Epithelial cell of prostate (primary cell): ENCODE measurements around the gene CCDC57.

Experiments
- DNase-seq: peaks from one replicate; pipeline ENCODE4 v3.0.0-alpha.2; 2011; ENCODE audit warnings: low read depth, low spot score
- H3K27ac ChIP-seq: fragments of 450-650 bp; 2 replicates; pipeline ENCODE4 v1.5.1; 2017; ENCODE audit warnings: mild to moderate bottlenecking

CCDC57 gene

GRCh38 chr17:82237746-82238471, 25.3 kb upstream of the CCDC57 start:
- peak overlapping the region; percentile 91 for H3K27ac ChIP-seq
- no peak for DNase-seq

DNA sequence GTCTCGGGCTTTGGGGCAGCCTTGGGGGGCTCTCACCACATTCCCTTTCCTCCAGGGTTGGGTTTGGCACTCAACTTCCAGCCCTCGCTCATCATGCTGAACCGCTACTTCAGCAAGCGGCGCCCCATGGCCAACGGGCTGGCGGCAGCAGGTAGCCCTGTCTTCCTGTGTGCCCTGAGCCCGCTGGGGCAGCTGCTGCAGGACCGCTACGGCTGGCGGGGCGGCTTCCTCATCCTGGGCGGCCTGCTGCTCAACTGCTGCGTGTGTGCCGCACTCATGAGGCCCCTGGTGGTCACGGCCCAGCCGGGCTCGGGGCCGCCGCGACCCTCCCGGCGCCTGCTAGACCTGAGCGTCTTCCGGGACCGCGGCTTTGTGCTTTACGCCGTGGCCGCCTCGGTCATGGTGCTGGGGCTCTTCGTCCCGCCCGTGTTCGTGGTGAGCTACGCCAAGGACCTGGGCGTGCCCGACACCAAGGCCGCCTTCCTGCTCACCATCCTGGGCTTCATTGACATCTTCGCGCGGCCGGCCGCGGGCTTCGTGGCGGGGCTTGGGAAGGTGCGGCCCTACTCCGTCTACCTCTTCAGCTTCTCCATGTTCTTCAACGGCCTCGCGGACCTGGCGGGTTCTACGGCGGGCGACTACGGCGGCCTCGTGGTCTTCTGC, 24.6 kb upstream of the CCDC57 start:
- no peak for DNase-seq
- peak overlapping the region; percentile 91 for H3K27ac ChIP-seq

DNA sequence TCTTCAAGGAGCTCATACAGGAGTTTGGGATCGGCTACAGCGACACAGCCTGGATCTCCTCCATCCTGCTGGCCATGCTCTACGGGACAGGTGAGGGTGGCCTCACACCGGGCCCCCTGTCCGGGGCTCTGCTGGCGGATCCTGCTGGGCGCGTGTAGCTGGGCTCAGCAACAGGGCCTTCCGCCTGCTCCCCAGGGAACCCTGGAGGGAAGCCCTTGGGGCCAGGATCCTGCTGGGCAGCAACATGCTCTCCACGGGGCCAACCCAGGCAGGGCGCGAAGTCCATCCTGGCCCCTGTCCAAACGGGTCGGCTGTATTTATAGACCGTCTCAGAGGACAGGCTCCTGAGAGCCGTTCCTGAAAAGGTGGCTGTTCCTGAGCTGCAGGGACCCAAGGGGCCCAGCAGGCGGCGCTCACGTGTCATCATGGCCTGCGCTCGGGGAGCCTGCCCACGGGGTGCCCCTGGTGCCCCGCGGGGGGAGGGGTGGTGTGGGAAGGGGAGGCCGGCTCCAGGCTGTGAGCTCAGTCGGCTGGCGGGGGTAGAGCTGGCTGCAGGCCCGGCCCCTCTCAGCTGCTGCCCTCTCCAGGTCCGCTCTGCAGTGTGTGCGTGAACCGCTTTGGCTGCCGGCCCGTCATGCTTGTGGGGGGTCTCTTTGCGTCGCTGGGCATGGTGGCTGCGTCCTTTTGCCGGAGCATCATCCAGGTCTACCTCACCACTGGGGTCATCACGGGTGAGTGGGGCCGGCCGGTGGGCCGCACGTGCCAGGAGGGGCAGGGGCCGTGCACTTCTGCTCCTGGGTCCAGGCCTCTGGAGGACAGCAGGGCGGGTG, 23.7 kb upstream of the CCDC57 start:
- H3K27ac ChIP-seq, result peak overlapping the region; percentile 39
- no peak for DNase-seq

DNA sequence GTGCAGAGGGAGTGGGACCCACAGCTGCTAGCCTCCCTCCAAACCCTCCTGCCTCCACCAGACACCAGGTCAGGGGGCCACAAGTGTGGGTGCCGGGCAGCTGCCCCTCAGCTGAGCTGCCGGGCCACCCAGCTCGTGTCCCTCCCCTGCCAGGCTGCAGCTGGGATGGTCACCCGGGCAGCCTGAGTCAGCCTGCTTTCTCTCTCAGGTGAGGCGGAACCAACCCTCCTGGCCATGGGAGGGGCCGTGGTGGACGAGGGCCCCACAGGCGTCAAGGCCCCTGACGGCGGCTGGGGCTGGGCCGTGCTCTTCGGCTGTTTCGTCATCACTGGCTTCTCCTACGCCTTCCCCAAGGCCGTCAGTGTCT, 23.1 kb upstream of the CCDC57 start:
- H3K27ac ChIP-seq, result peak overlapping the region; percentile 39
- DNase-seq, result no peak

DNA sequence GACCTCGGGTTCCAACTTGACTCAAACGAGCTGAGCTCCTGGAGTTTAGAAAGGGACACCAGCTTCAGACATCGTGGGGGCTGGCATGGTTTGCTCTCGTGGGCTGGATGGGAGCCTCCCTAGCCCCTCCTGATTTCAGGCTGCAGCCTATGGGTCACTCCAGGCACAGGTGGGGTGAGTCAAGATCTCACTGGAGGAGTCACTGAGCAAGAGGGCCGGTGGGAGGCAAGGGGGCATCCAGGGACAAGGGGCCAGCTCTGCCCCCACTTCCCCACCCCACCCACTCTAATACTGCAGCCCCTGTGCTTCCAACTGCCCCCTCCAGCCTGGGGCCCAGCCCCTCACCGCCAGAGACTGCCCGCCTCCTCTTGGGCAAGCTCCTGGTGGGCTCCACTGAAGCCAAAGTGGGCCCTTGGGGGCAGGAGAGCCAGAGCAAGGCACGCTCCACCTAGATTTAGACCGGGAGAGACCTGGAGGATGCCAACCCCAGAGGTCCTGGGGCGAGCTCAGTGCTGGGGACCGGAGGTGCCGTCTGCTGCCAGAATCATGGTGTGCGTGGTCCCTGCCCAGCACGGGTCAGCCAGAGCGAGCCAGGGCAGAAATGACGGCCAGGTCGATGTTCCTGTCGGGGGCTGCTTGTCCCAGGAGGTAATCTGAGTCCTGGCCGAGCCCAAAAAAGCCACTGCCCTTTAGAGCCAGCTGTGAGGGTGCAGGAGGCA, 22.6 kb upstream of the CCDC57 start:
- DNase-seq, result no peak
- peak overlapping the region; percentile 39 for H3K27ac ChIP-seq

GRCh38 chr17:82234211-82235055, 21.8 kb upstream of the CCDC57 start:
- no peak overlapping the region for H3K27ac ChIP-seq
- DNase-seq, result no peak

- no peak for DNase-seq
- no peak overlapping the region for H3K27ac ChIP-seq
These were observed 20.5 kb upstream of the CCDC57 start for GRCh38 chr17:82232876-82233785.

DNA sequence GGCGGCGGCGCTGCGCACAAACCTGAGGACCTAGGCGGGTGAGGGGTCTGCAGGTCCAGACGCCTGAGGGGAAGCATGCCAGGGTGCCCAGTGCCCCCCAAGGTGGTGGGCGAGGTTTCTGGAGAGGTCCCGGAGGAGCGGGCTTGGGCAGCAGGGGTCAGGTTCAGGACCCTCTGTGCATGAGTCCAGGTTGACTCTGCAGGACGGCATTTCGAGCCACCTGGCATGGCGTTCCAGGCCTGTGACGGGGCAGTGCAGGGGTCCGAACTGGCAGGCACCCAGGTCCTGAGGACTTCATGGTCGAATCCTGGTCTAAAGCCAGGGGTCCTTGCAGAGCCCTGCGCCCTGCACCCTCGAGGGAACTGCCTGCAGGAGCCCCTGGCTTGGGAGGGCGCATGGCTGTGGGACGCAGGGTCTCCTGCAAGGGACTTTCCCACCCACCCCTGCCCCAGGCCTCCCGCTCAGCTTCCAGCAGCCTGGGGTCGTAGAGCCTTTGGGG, 19.7 kb upstream of the CCDC57 start:
- no peak for DNase-seq
- H3K27ac ChIP-seq, result no peak overlapping the region

- peak overlapping the region; percentile 76 for H3K27ac ChIP-seq
- DNase-seq, result no peak
These were observed 19.1 kb upstream of the CCDC57 start for GRCh38 chr17:82231562-82232321.

DNA sequence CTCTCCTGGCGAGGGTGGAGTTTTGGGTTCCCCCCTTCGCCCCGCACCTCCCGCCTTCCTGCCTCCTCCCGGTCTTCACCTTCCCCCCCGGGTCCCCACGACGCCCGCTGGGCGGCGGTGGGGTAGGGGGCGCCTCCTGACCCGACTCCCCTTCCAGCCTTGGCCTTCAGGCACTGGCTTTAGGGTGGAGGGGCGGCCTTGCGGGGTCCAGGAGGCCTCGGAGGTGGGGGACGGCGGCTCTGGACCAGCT, 18.6 kb upstream of the CCDC57 start:
- DNase-seq, result no peak
- peak overlapping the region; percentile 76 for H3K27ac ChIP-seq

- peak overlapping the region; percentile 76 for H3K27ac ChIP-seq
- DNase-seq, result no peak
These were observed 18.1 kb upstream of the CCDC57 start for GRCh38 chr17:82230609-82231311.

GRCh38 chr17:82229698-82230608, 17.3 kb upstream of the CCDC57 start:
- DNase-seq, result no peak
- peak overlapping the region; percentile 76 for H3K27ac ChIP-seq

GRCh38 chr17:82228842-82229697, 16.4 kb upstream of the CCDC57 start, which contains the start of gene SLC16A3:
Gene SLC16A3 (plus strand): TSS chr17:82229042. CDS start chr17:82236009, 6,967 bp downstream.
- no peak for DNase-seq
- H3K27ac ChIP-seq, result peak within 1 kb of the TSS; percentile 76

GRCh38 chr17:82228278-82228841, 15.7 kb upstream of the CCDC57 start:
- H3K27ac ChIP-seq, result peak overlapping the region; percentile 76
- no peak for DNase-seq
